AG04450 (cell line): ENCODE results near the gene SLC35G4. TPM values are rescaled to one million over a fixed set of nuclear protein-coding genes. Genes with fewer than 3 reads are reported as not detected.

ENCODE experiments used
- CTCF ChIA-PET: fragments of 300-600, 350-600 bp; formaldehyde crosslinking; extraction: SDS; loops from one replicate; lab custom pipeline; 2022; ENCODE audit warnings: antibody characterized with exemption, inconsistent platforms; lab: Charles Lee
- POLR2A ChIA-PET: fragments of 350-600 bp; formaldehyde crosslinking; extraction: SDS; loops from one replicate; lab custom pipeline; 2021; ENCODE audit warnings: antibody characterized with exemption, inconsistent platforms; lab: Yijun Ruan, JAX
- DNase-seq: peaks from one replicate; pipeline ENCODE4 v3.0.0-alpha.2; 2011; ENCODE audit warnings: low read depth, low spot score
- H3K27ac ChIP-seq: one replicate; pipeline ENCODE4 v1.5.1; 2012; ENCODE audit warnings: low read depth, low read length, control low read depth
- H3K27me3 ChIP-seq: one replicate; pipeline ENCODE4 v1.6.0; 2012; ENCODE audit warnings: low read length; ENCODE audit not compliant: control insufficient read depth, insufficient read depth
- H3K4me3 ChIP-seq: 2 replicates; pipeline ENCODE4 v1.5.1; 2011; ENCODE audit warnings: mild to moderate bottlenecking, low read depth, low read length, control low read depth
- H3K9me3 ChIP-seq: 2 replicates; pipeline ENCODE4 v1.5.1; 2012; ENCODE audit warnings: low read length; ENCODE audit not compliant: control insufficient read depth, insufficient read depth
- CTCF ChIP-seq: IDR thresholded peaks from 2 replicates; pipeline ENCODE4 v1.5.1; 2011; ENCODE audit warnings: low read depth, low read length, control low read depth, inconsistent platforms
- polyA plus RNA-seq: library from polyadenylated mRNA; depleted of rRNA; stranded (reverse); fragments of >200 nt; gene quantifications from 2 replicates; pipeline ENCODE4 v1.2.3, GENCODE V29; 2011; rRNA removed
- small RNA-seq: library from RNA; depleted of rRNA; stranded (forward); fragments of <200 nt; gene quantifications from one replicate; pipeline ENCODE3, GENCODE V24; 2012; ENCODE audit warnings: low read depth; ENCODE audit not compliant: insufficient read length

Gene SLC35G4
- polyA plus RNA-seq, 1 experiment: not detected

- ChIA-PET POLR2A (no interaction called here), CTCF (interaction anchor here (0.6 to 3.6 kb wide), 35 partner anchors 10 to 672 kb away, joined by 3 to 28 read pairs (median 4); partner anchors contain the start of gene GNAL)
- TF ChIP-seq CTCF: no peak
- no peak overlapping the region for H3K27ac ChIP-seq
- DNase-seq: no peak
- H3K9me3 ChIP-seq: no peaks in the 10 kb centered on the region
- H3K4me3 ChIP-seq: no peak overlapping the region
- peaks cover 4% of the 10 kb centered on the region for H3K27me3 ChIP-seq
These were observed 46.2 kb downstream of the SLC35G4 start for GRCh38 chr18:11655606-11655932.

- CTCF ChIA-PET: interaction anchor here (1.2 to 3.6 kb wide), 4 partner anchors 71 to 382 kb away, joined by 3 to 28 read pairs (median 21); no protein-coding TSS in a partner anchor
- Histone ChIP-seq H3K27ac (no peak overlapping the region), H3K4me3 (no peak overlapping the region), H3K9me3 (no peaks in the 10 kb centered on the region), H3K27me3 (peaks cover 4% of the 10 kb centered on the region)
- no peak for DNase-seq
- no peak for TF ChIP-seq CTCF
- POLR2A ChIA-PET: no interaction called here
These were observed 47.8 kb downstream of the SLC35G4 start for GRCh38 chr18:11657152-11657551.

GRCh38 chr18:11657554-11657953, 48.2 kb downstream of the SLC35G4 start:
- Histone ChIP-seq H3K27ac (no peak overlapping the region), H3K27me3 (peaks cover 4% of the 10 kb centered on the region), H3K4me3 (no peak overlapping the region), H3K9me3 (no peaks in the 10 kb centered on the region)
- TF ChIP-seq CTCF: no peak
- CTCF ChIA-PET: interaction anchor here (1.2 to 3.6 kb wide), 2 partner anchors 70 to 280 kb away, joined by 3 to 20 read pairs; no protein-coding TSS in a partner anchor
- POLR2A ChIA-PET: no interaction called here
- DNase-seq: no peak

GRCh38 chr18:11658019-11658418, 48.6 kb downstream of the SLC35G4 start:
- H3K9me3 ChIP-seq: no peaks in the 10 kb centered on the region
- no peak overlapping the region for H3K4me3 ChIP-seq
- CTCF ChIA-PET: no interaction called here
- TF ChIP-seq CTCF: no peak
- DNase-seq: no peak
- H3K27me3 ChIP-seq: peaks cover 4% of the 10 kb centered on the region
- POLR2A ChIA-PET: no interaction called here
- H3K27ac ChIP-seq: no peak overlapping the region

GRCh38 chr18:11658989-11659388, 49.6 kb downstream of the SLC35G4 start:
- H3K9me3 ChIP-seq: no peaks in the 10 kb centered on the region
- DNase-seq: no peak
- H3K27ac ChIP-seq: no peak overlapping the region
- TF ChIP-seq CTCF: no peak
- CTCF ChIA-PET: interaction anchor here (0.6 kb wide), 1 partner anchor 380 kb away, joined by 4 read pairs; no protein-coding TSS in a partner anchor
- no peak overlapping the region for H3K4me3 ChIP-seq
- POLR2A ChIA-PET: no interaction called here
- peaks cover 4% of the 10 kb centered on the region for H3K27me3 ChIP-seq

Small RNAs within 50 kb of the gene (small RNA-seq; reads per million reads assigned to genes)
- gene AP001120.4: not detected

Other genes with a start within 250 kb of the SLC35G4 start
- 0.46 and 0.51 TPM in 2 replicates for gene GNAL, start 79.7 kb downstream of the SLC35G4 start, polyA plus RNA-seq
- gene CHMP1B, start 241.8 kb downstream of the SLC35G4 start, polyA plus RNA-seq: 32.3 and 32.6 TPM in 2 replicates